Fibroblast of skin of abdomen (primary cell): ENCODE data around the gene CCDC170.

Experiments
- DNase-seq: peaks from one replicate; pipeline ENCODE4 v3.0.0-alpha.2; 2013

Gene CCDC170

GRCh38 chr6:151624481-151624880 lies 130.7 kb downstream of the CCDC170 start:
- no peak for DNase-seq

- no peak for DNase-seq
Measured at GRCh38 chr6:151624900-151625536, 131.2 kb downstream of the CCDC170 start.

DNA sequence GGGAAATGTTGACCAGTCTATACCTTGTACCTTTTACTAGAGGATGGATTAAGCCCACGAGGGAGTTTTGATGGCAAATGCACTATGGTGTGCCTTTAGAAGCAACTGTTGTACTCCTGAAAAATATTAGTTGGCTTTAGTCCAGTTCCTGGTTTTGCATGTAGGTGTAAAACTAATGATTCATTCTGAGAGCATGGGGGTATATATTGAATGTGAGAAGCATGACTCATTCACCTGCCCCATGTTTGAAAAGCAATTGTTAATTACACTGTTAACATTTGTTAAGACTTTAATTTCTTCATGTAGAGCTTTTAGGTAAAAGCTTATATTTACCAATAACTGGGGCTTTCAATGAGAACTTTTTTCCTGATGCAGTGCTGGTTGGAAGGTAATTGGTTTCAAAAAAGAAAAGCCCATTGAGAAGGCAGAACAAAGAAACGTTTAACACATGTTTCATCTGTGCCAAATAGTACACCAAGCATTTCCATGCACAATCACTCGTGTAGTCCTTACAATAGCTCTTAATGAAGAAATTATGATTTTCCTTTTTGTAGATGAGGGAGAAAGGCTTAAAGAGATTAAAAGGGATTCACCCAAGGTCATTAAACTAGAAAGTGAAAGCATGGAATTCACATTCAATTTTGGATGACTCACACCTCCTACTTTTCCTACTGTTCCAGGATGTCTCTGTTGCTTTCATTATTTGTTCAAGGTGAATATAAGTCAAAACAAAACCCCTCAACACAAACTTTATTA lies 134.1 kb downstream of the CCDC170 start:
- DNase-seq: no peak

GRCh38 chr6:151629791-151630190 lies 136.0 kb downstream of the CCDC170 start:
- DNase-seq: no peak

DNA sequence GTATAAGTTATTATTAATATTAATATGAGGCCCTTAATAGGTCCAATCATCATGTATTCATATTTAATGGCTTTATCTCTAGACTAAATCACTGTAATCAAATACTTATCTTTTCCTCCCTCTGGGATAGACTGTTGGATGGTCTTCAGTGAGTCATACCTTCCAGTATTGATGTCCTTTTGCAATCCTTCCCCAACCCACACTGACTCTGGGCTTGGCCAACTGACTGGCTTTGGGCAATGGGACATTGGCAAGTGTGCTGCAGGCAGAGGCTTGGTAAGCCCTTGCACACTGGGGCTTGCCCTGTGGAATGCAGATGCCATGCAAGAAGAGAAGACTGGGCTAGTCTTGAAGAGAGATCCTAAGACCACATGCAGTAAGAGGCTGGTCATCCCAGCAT lies 136.6 kb downstream of the CCDC170 start:
- no peak for DNase-seq

DNA sequence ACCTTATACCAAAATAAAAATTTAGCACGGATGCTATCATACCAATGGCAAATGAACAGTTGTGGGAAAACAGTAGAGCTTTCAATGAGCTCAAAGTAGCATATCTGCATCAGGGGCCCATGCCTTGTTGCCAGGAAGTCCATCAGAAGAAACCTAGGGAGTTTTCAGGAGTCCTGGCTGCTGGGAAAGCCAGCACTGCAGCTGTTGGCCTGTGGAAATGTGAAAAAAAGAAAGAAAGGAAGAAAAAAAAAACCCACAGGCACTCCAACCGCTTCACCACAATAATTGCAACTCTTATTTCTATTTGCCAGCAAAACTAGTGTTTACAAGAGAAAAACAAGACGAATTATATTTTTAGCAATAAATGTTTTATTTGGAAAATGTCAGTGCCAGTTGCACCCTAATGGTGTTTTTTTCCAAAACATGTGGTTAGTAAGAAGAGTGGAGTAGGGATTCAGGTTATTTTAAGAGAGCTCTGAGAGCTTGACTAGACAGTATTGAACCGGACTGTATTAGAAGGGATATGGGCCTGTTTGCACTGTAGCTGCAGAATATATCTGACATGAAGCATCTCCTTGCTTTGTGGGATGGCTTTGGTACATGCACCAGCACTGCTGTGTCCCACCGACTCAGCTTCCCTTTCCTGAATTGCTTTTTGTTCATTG lies 137.3 kb downstream of the CCDC170 start:
- DNase-seq: no peak

DNA sequence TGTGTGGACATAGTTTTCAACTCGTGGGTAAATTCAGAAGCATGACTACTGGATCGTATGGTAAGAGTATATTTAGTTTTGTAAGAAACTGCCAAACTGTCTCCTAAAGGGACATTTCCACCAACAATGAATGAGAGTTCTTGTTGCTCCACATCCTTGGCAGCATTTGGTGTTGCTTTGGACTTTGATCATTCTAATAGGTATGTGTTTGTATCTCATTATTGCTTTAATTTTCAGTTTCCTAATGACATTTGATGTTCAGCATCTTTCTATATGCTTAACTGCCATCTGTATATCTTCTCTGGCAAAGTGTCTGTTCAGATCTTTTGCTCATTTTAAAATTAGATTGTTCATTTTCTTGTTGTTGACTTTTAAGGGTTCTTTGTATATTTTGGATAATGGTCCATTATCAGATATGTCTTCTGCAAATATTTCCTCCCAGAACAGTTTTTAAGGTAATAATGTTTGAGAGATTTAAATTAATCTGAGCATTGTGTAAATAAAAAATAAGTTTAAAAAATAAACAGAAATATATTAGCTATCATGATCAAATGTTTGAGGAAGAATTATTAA lies 138.7 kb downstream of the CCDC170 start:
- no peak for DNase-seq

DNA sequence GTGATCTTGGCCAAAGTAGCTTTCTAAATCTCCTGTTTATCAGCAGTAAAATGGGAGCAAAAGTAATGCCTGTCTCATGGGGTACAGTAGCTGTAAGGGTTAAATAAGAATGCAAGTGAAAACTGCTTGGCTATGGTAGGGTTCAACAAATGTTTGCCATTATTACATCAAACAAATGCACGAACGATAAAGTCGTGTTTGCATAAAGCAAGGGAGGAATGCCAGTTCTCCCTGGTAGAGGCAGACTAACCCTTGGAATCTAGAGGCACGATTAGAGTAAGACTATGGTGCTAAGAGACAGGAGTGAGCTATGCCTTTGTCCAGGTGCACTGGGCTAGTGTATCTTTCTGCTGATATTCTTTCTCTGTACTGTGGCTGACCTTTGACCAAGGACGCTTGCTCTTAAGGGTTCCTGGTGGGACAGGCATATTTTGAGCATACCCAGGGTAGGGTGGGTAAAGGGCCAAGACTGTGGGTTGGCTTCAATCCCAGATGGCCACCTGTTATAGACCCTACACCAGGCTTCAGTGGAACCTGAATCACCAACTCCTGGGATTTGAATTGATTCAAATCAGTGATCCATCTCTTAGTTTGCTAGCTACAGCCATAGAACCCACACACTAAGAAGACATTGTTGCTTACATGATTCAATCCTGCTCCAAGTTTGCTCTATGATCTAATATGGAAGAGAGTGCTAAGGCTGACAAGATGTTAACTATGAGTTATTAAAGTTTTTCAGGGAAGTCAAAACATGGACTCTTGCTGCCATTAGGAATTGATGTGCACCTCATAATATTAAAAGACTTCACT lies 139.9 kb downstream of the CCDC170 start:
- no peak for DNase-seq

GRCh38 chr6:151634336-151634720 lies 140.5 kb downstream of the CCDC170 start:
- DNase-seq: no peak

GRCh38 chr6:151635741-151636140 lies 141.9 kb downstream of the CCDC170 start:
- no peak for DNase-seq

DNA sequence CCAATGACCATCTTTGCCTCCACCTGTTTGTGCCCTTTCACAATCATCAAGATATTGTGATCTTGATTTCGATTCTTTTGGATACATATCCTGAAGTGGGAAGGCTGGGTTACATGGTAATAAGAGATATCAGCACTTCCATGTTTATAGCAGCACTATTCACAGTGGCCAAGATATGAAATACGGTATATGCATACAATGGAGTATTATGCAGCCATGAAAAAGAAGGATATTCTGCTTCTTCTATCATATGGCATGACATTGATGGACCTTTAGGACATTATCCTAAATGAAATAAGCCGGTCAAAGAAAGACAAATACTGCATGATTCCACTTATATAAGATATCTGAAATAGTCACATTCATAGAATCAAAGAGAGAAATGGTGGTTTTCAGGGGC lies 144.0 kb downstream of the CCDC170 start:
- DNase-seq: no peak

DNA sequence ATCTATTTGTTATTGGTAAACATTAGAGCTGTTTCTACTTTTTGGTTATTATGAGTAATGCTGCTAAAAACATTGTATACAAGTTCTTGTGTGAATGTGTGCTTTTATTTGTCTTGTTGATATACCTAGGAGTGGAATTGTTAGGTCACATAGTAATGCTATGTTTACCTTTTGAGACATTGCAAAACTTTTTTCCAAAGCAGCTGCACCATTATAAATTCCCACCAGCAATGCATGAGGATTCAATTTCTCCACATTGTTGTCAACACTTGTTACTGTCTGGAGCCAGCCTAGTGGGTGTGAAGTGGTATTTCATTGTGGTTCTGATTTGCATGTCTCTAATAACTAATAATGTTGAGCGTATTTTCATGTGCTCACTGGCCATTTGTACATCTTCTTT lies 145.9 kb downstream of the CCDC170 start:
- no peak for DNase-seq

- no peak for DNase-seq
Measured at GRCh38 chr6:151641028-151641427, 147.2 kb downstream of the CCDC170 start.

- DNase-seq: no peak
Measured at GRCh38 chr6:151647976-151648639, 154.3 kb downstream of the CCDC170 start.

GRCh38 chr6:151649835-151650234 lies 156.0 kb downstream of the CCDC170 start:
- DNase-seq: no peak

GRCh38 chr6:151651639-151652038 lies 157.8 kb downstream of the CCDC170 start:
- DNase-seq: no peak

DNA sequence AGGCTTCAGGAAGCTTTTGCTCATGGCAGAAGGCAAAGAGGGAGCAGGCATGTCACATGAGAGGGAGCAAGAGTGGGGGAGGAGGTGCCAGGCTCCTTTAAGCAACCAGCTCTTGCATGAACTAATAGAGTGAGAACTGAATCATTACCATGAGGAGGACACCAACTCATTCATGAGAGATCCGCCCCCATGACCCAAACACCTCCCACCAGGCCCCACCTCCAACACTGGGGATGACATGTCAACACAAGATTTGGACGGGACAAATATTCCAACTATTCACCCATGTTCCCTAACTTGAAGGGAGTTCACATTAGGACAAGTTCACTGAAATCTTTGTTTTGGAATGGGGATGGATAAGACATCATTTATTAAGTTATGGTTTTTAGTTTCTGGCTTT lies 158.5 kb downstream of the CCDC170 start:
- no peak for DNase-seq

DNA sequence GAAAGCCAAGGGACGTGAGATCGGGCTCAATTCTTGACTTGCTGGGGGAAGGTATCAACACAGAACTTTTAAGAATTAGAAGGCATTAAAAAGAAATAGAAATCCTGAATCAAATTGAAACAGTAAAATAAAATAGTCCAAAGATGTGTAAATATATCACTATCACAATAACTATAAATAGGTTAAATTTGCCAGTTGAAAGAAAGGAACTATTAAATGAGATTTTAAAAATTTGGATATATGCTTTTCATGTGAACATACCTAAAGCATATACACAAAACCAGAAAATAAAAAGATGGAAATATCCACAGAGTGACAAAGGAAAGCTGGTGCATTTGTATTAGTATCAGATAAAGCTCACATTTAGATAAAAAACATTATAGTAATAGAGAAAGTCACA lies 161.3 kb downstream of the CCDC170 start:
- DNase-seq: no peak

DNA sequence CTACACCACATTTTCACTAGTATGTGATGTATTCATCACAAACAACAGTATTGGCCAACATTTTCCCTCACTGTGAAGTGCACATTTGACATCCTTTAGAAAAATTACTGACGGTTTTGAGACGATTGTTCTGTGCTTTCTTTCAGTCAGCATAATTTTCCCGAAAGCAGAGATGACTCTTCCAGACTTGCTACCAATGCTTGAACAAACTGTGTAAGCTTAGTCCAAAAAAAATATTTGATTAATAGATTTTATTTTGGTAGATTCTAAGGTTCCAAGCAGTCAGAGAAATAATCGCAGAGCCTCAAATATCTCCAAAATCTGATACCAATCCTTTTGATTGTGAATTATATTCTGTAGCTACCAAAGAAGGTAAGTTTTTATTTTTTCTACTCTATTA lies 162.6 kb downstream of the CCDC170 start:
- no peak for DNase-seq

GRCh38 chr6:151658091-151658490 lies 164.3 kb downstream of the CCDC170 start:
- DNase-seq: no peak

DNA sequence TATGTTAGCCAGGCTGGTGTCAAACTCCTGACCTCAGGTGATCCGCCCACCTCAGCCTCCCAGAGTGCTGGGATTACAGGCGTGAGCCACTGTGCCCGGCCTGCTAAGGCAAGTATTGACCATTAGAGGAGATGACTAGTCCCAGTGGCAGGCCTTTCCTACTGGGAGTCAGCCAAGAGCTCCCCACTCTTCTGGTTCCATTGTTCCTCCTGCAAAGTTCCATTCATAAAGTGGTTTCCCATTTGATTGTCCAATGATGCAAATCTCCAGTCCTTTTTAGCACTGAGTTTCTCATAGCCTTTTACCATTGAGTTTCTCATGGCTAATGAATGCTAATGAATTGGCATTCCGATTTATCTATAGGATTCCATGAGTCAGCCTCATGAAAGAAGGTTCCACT lies 165.4 kb downstream of the CCDC170 start:
- DNase-seq: no peak

GRCh38 chr6:151661509-151661908 lies 167.7 kb downstream of the CCDC170 start:
- no peak for DNase-seq
